Measurements from ENCODE around the gene EFCAB8. TPM values are rescaled to one million over a fixed set of nuclear protein-coding genes. Genes with fewer than 3 reads are reported as not detected.

EFCAB8 gene
- polyA plus RNA-seq (2013, experiment 1 of 2) = not detected
- not detected for polyA plus RNA-seq (2013, experiment 2 of 2)

- WGBS = 80% methylated on average over 8 of the region's 8 CpGs
- H3K36me3 ChIP-seq (ENCODE audit: insufficient read depth, low read length) = peaks cover 7% of the 10 kb centered on the region; the same call in 1 of the 2 replicates
- H3K27ac ChIP-seq (ENCODE audit: low read depth, low read length) = peak within 1 kb of the TSS; percentile 69; the same call in 1 of the 2 replicates
Measured at GRCh38 chr20:32858701-32859372, at the start of gene EFCAB8. Gene EFCAB8, plus strand, starts transcription at chr20:32858923. Its CDS starts 4,870 bp downstream, at chr20:32863793.

GRCh38 chr20:32809907-32810306 is 48.8 kb upstream of the EFCAB8 start:
- Histone ChIP-seq H3K4me3 (ENCODE audit: low read length) (no peak overlapping the region), H3K27me3 (ENCODE audit: insufficient read depth, low read length) (no peaks in the 10 kb centered on the region), H3K36me3 (ENCODE audit: insufficient read depth, low read length) (peaks cover 58% of the 10 kb centered on the region), H3K9ac (ENCODE audit: low read depth, low read length) (no peak overlapping the region), H3K9me3 (ENCODE audit: insufficient read depth, low read depth, low read length) (no peaks in the 10 kb centered on the region), H3K27ac (ENCODE audit: low read depth, low read length) (no peak overlapping the region; the same call in 1 of the 2 replicates), H3K4me1 (ENCODE audit: insufficient read depth, low read length) (peaks cover 34% of the 10 kb centered on the region)
- WGBS = 97% methylated on average over 4 of the region's 4 CpGs

More at GRCh38 chr20:32858701-32859372, at the start of gene EFCAB8:
- H3K27me3 ChIP-seq (ENCODE audit: insufficient read depth, low read length) = no peaks in the 10 kb centered on the region
- no peak within 1 kb of the TSS for H3K4me3 ChIP-seq (ENCODE audit: low read length)
- no peaks in the 10 kb centered on the region for H3K9me3 ChIP-seq (ENCODE audit: insufficient read depth, low read depth, low read length)
- H3K9ac ChIP-seq (ENCODE audit: low read depth, low read length) = no peak within 1 kb of the TSS
- peaks cover 24% of the 10 kb centered on the region for H3K4me1 ChIP-seq (ENCODE audit: insufficient read depth, low read length)

- H3K36me3 ChIP-seq (ENCODE audit: insufficient read depth, low read length) = peaks cover 47% of the 10 kb centered on the region
- peak overlapping the region; percentile 17; the same call in 1 of the 2 replicates for H3K27ac ChIP-seq (ENCODE audit: low read depth, low read length)
- H3K27me3 ChIP-seq (ENCODE audit: insufficient read depth, low read length) = no peaks in the 10 kb centered on the region
- 78% methylated on average over 5 of the region's 5 CpGs for WGBS
- no peaks in the 10 kb centered on the region for H3K9me3 ChIP-seq (ENCODE audit: insufficient read depth, low read depth, low read length)
- H3K9ac ChIP-seq (ENCODE audit: low read depth, low read length) = no peak overlapping the region
- H3K4me1 ChIP-seq (ENCODE audit: insufficient read depth, low read length) = peaks cover 23% of the 10 kb centered on the region
- H3K4me3 ChIP-seq (ENCODE audit: low read length) = no peak overlapping the region
Measured at GRCh38 chr20:32810941-32811340, 47.8 kb upstream of the EFCAB8 start.

DNA sequence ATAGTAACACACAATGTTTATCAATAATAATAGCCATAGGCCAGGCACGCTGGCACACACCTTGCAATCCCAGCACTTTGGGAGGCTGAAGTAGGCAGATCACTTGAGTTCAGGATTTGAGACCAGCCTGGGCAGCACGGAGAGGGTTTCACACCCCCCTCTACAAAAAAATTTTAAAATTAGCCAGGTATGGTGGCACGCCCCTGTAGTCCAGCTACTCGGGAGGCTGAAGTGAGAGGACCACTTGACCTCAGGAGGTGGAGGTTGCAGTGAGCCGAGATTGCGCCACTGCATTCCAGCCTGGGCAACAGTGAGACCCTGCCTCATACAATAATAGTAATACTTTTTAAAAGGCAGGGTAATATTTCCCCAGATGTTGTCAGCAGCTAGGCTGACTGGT is 46.8 kb upstream of the EFCAB8 start:
- 90% methylated on average over 6 of the region's 6 CpGs for WGBS
- Histone ChIP-seq H3K4me3 (ENCODE audit: low read length) (no peak overlapping the region), H3K9ac (ENCODE audit: low read depth, low read length) (no peak overlapping the region), H3K9me3 (ENCODE audit: insufficient read depth, low read depth, low read length) (no peaks in the 10 kb centered on the region), H3K4me1 (ENCODE audit: insufficient read depth, low read length) (peaks cover 15% of the 10 kb centered on the region), H3K27me3 (ENCODE audit: insufficient read depth, low read length) (no peaks in the 10 kb centered on the region), H3K27ac (ENCODE audit: low read depth, low read length) (no peak overlapping the region), H3K36me3 (ENCODE audit: insufficient read depth, low read length) (peaks cover 38% of the 10 kb centered on the region)

- Histone ChIP-seq H3K27ac (ENCODE audit: low read depth, low read length) (peak overlapping the region; percentile 97), H3K9ac (ENCODE audit: low read depth, low read length) (peak overlapping the region; percentile 93), H3K27me3 (ENCODE audit: insufficient read depth, low read length) (no peaks in the 10 kb centered on the region), H3K9me3 (ENCODE audit: insufficient read depth, low read depth, low read length) (no peaks in the 10 kb centered on the region), H3K4me1 (ENCODE audit: insufficient read depth, low read length) (peaks cover 13% of the 10 kb centered on the region; the same call in 1 of the 2 replicates), H3K4me3 (ENCODE audit: low read length) (peak overlapping the region; percentile 98), H3K36me3 (ENCODE audit: insufficient read depth, low read length) (peaks cover 2% of the 10 kb centered on the region; the same call in 1 of the 2 replicates)
- WGBS = under 1% methylated on average over 58 of the region's 58 CpGs
Measured at GRCh38 chr20:32819992-32820697, 38.6 kb upstream of the EFCAB8 start.

DNA sequence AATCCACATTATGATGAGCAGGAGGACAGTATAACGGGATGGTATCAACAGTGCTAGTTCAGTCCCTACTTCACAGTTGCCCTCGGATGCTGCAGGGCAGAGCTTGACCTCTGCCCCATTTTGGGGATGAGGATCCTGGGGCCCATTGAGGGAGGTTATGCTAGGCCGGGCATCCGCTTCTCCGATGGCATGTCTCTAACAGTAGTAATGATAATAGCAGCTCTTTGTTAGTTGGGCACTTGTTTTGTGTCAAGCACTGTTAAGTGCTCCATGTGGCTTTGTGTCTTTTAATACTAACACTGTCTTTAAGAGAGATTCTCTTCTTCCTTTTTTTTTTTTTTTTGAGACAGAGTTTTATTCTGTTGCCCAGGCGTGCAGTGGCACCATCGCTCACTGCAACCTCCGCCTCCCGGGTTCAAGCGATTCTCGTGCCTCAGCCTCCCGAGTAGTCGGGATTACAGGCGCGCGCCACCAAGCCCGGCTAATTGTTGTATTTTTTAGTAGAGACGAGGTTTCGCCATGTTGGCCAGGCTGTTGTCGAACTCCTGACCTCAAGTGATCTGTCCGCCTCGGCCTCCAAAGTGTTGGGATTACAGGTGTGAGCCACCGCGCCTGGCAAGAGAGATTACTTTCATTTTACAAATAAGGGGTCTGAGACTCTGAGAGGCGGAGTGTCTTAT is 37.9 kb upstream of the EFCAB8 start:
- Histone ChIP-seq H3K4me3 (ENCODE audit: low read length) (peak overlapping the region; percentile 98), H3K27me3 (ENCODE audit: insufficient read depth, low read length) (no peaks in the 10 kb centered on the region), H3K4me1 (ENCODE audit: insufficient read depth, low read length) (peaks cover 13% of the 10 kb centered on the region; the same call in 1 of the 2 replicates), H3K9ac (ENCODE audit: low read depth, low read length) (peak overlapping the region; percentile 93), H3K9me3 (ENCODE audit: insufficient read depth, low read depth, low read length) (no peaks in the 10 kb centered on the region), H3K36me3 (ENCODE audit: insufficient read depth, low read length) (peaks cover 6% of the 10 kb centered on the region), H3K27ac (ENCODE audit: low read depth, low read length) (peak overlapping the region; percentile 97)
- 76% methylated on average over 25 of the region's 25 CpGs for WGBS

DNA sequence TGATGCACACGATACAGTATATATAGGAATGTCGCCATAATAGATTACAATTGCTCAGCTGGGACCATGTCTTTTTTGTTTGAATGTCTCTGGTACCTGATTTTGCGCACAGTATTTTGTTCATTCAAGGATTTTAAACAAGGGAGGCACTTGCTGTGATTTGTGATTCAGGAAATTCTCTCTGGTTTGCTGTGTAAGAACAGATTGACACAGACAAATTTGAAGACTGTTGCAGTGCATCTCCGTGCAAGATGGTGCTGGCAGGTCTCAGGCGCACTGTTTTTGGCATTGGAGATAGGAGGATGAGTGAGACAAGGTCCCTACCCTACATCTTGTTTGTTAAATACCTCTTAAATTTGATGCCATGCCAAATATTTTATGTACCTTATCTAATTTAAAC is 36.5 kb upstream of the EFCAB8 start:
- H3K4me3 ChIP-seq (ENCODE audit: low read length) = no peak overlapping the region
- H3K9ac ChIP-seq (ENCODE audit: low read depth, low read length) = no peak overlapping the region
- 88% methylated on average over 5 of the region's 5 CpGs for WGBS
- peaks cover 17% of the 10 kb centered on the region for H3K36me3 ChIP-seq (ENCODE audit: insufficient read depth, low read length)
- peaks cover 13% of the 10 kb centered on the region; the same call in 1 of the 2 replicates for H3K4me1 ChIP-seq (ENCODE audit: insufficient read depth, low read length)
- no peak overlapping the region for H3K27ac ChIP-seq (ENCODE audit: low read depth, low read length)
- H3K9me3 ChIP-seq (ENCODE audit: insufficient read depth, low read depth, low read length) = no peaks in the 10 kb centered on the region
- no peaks in the 10 kb centered on the region for H3K27me3 ChIP-seq (ENCODE audit: insufficient read depth, low read length)

DNA sequence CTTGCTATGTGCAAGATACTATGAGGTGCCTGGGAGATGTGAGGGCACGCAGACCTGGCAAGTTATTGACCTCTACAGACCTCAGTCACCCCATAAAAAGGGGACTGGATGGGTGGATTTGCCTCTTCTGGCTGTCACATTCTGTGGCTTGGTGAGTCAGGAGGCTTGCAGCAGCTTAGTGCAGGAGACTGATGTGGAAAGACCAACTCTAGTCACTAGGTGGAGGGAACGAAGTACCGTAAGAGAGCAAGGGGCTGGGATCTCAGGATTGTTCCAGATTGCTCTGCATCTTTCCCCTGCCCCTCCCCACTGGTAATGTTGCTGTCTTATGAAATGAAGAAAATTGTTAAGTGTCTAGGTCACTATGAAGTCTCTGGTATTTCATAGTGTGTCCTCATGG is 35.6 kb upstream of the EFCAB8 start:
- Histone ChIP-seq H3K4me1 (ENCODE audit: insufficient read depth, low read length) (peaks cover 13% of the 10 kb centered on the region; the same call in 1 of the 2 replicates), H3K27ac (ENCODE audit: low read depth, low read length) (no peak overlapping the region), H3K27me3 (ENCODE audit: insufficient read depth, low read length) (no peaks in the 10 kb centered on the region), H3K9ac (ENCODE audit: low read depth, low read length) (no peak overlapping the region), H3K9me3 (ENCODE audit: insufficient read depth, low read depth, low read length) (no peaks in the 10 kb centered on the region), H3K36me3 (ENCODE audit: insufficient read depth, low read length) (peaks cover 25% of the 10 kb centered on the region), H3K4me3 (ENCODE audit: low read length) (no peak overlapping the region)
- 89% methylated on average over 3 of the region's 3 CpGs for WGBS

DNA sequence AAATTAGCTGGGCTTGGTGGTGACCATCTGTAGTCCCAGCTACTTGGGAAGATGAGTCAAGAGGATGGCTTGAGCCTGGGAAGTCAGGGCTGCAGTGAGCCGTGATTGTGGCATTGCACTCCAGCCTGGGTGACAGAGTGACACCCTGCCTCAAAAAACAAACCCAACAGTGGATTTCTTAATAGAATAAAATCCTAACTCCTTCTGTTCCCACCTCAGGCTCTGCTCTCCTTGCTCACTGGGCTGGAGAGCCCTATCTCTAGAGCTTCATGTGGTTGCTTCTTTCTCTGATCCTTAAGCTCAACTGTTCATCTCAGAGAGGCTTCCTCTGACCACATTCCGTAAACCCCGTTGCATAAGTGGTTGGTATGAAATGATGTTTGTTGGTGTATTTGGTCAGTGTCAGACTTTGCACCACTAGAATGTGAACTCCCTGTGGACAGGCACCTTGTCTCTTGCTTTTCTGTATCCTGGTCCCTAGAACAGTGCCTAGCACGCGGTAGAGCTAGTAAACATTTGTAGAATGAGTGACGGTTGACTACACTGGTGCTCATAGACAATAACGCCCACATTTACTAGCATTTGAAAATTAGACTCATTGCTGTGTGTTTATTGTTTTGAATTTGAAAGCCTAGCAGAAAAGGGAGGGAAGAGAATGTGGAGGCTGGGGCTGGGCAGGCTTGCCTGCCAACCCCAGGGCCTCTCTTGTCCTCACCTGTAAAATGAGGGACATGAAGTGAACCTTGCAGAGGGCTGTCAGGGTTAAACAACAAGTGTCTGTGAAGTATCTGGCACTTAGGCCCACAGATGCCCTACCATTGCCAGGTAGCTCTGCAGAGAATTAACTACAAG is 34.8 kb upstream of the EFCAB8 start:
- Histone ChIP-seq H3K9ac (ENCODE audit: low read depth, low read length) (no peak overlapping the region), H3K4me3 (ENCODE audit: low read length) (no peak overlapping the region), H3K27ac (ENCODE audit: low read depth, low read length) (no peak overlapping the region), H3K36me3 (ENCODE audit: insufficient read depth, low read length) (peaks cover 34% of the 10 kb centered on the region), H3K4me1 (ENCODE audit: insufficient read depth, low read length) (peaks cover 13% of the 10 kb centered on the region; the same call in 1 of the 2 replicates), H3K9me3 (ENCODE audit: insufficient read depth, low read depth, low read length) (no peaks in the 10 kb centered on the region), H3K27me3 (ENCODE audit: insufficient read depth, low read length) (no peaks in the 10 kb centered on the region)
- WGBS = 96% methylated on average over 7 of the region's 7 CpGs

DNA sequence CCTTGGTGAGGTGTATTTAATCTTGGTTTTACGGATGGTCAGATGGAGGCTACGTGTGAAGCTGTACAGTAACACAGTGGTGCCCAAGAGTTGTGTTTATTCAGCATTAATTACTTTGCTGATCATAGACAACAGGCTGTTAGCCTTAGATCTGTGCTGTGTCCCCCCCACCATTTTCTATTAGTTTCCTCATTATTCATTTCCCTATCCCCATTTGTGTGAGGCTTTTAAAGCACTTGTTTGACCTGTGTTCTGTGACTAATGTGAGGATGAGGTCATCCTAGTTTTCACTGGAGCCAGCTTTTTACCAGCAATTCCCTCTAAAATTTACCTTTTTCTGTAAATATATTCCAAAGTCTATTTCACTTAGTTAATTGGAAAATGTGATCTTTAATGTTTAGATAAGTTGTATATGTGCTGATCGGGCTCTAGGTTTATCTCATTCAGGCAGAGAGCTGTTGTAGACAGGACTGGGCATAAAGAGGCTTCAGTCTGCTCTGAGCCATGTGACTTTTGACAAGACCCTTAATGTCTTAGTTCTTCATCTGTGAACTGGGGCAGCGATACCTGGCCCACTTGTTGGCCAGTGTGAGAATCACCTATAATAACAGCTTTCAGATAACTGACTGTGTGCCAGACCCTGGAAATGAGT is 30.6 kb upstream of the EFCAB8 start:
- Histone ChIP-seq H3K36me3 (ENCODE audit: insufficient read depth, low read length) (peaks cover 71% of the 10 kb centered on the region), H3K4me3 (ENCODE audit: low read length) (no peak overlapping the region), H3K27me3 (ENCODE audit: insufficient read depth, low read length) (no peaks in the 10 kb centered on the region), H3K9me3 (ENCODE audit: insufficient read depth, low read depth, low read length) (no peaks in the 10 kb centered on the region), H3K9ac (ENCODE audit: low read depth, low read length) (no peak overlapping the region), H3K4me1 (ENCODE audit: insufficient read depth, low read length) (peaks cover 3% of the 10 kb centered on the region; the same call in 1 of the 2 replicates), H3K27ac (ENCODE audit: low read depth, low read length) (no peak overlapping the region)
- 91% methylated on average over 4 of the region's 4 CpGs for WGBS

All from HUES64 (cell line).